HepG2 (cell line): ENCODE data around the gene DISP2. TPM values are rescaled to one million over a fixed set of nuclear protein-coding genes. Genes with fewer than 3 reads are reported as not detected.

Experiments
- ARNT ChIP-seq: fragments of 450-650 bp; IDR thresholded peaks from 2 replicates; pipeline ENCODE4 v1.6.1; 2017
- ETS1 ChIP-seq: sonication (generic); formaldehyde crosslinking; IDR thresholded peaks from 2 replicates; pipeline ENCODE4 v1.4.0; 2020; ENCODE audit warnings: missing genetic modification reagents
- HNF4A ChIP-seq: sonication (generic); formaldehyde crosslinking; IDR thresholded peaks from 2 replicates; pipeline ENCODE4 v1.4.0; 2020; ENCODE audit warnings: missing genetic modification reagents
- HNRNPK ChIP-seq: fragments of 200-400 bp; formaldehyde crosslinking; IDR thresholded peaks from 2 replicates; pipeline ENCODE4 v1.6.1; 2018; ENCODE audit warnings: low read length, low read depth, moderate library complexity, mild to moderate bottlenecking; ENCODE audit not compliant: poor library complexity, severe bottlenecking
- NCOA5 ChIP-seq: sonication (generic); formaldehyde crosslinking; IDR thresholded peaks from 2 replicates; pipeline ENCODE4 v1.4.0; 2020; ENCODE audit warnings: missing genetic modification reagents
- PRPF4 ChIP-seq: fragments of 200-400 bp; formaldehyde crosslinking; IDR thresholded peaks from 2 replicates; pipeline ENCODE4 v1.6.1; 2016; ENCODE audit warnings: low read length, low read depth; ENCODE audit not compliant: poor library complexity, severe bottlenecking
- SKIL ChIP-seq: sonication (generic); formaldehyde crosslinking; IDR thresholded peaks from 2 replicates; pipeline ENCODE4 v1.8.0; 2022; ENCODE audit warnings: missing genetic modification reagents, mild to moderate bottlenecking, moderate library complexity, borderline replicate concordance
- SP140L ChIP-seq: sonication (generic); formaldehyde crosslinking; IDR thresholded peaks from 2 replicates; pipeline ENCODE4 v1.4.0; 2020; ENCODE audit warnings: missing genetic modification reagents, borderline replicate concordance
- TFDP1 ChIP-seq: IDR thresholded peaks from 2 replicates; pipeline ENCODE4 v1.6.1; 2016; ENCODE audit warnings: missing compliant biosample characterization, missing genetic modification reagents, borderline replicate concordance
- ZBTB42 ChIP-seq: sonication (generic); formaldehyde crosslinking; IDR thresholded peaks from 2 replicates; pipeline ENCODE4 v1.5.0; 2020; ENCODE audit warnings: mild to moderate bottlenecking, missing genetic modification reagents
- ZFP91 ChIP-seq: sonication (generic); formaldehyde crosslinking; IDR thresholded peaks from 2 replicates; pipeline ENCODE4 v1.9.0; 2022; ENCODE audit warnings: missing genetic modification reagents, mild to moderate bottlenecking, borderline replicate concordance
- ZNF224 ChIP-seq: sonication (generic); formaldehyde crosslinking; IDR thresholded peaks from 2 replicates; pipeline ENCODE4 v1.5.0; 2020; ENCODE audit warnings: mild to moderate bottlenecking, missing genetic modification reagents
- ZNF281 ChIP-seq: sonication (generic); formaldehyde crosslinking; IDR thresholded peaks from 2 replicates; pipeline ENCODE4 v1.4.0; 2020; ENCODE audit warnings: missing genetic modification reagents, borderline replicate concordance
- ZNF687 ChIP-seq: sonication (generic); formaldehyde crosslinking; IDR thresholded peaks from 2 replicates; pipeline ENCODE4 v1.5.1; 2020; ENCODE audit warnings: mild to moderate bottlenecking, missing genetic modification reagents, moderate library complexity
- polyA plus RNA-seq, 8 experiments: library from polyadenylated mRNA; depleted of rRNA in 3 of 8; stranded (reverse) in 7 of 8; unstranded in 1 of 8; fragments of >200 nt; fragmentation: Illumina TruSeq in 4 of 8; extraction: Trizol in 4 of 8; gene quantifications; 2 replicates each; pipeline versions ENCODE4 v1.2.1 to v1.2.3, GENCODE V29; 2011 to 2016; ENCODE audit warnings: low read depth in 4 of 8, missing spikeins in 1 of 8, mixed read lengths in 1 of 8; ENCODE audit not compliant: insufficient read depth in 1 of 8
- total RNA-seq, 5 experiments: library from RNA; depleted of rRNA; stranded (reverse); fragments of >200 nt; fragmentation: Illumina TruSeq; extraction: Trizol; gene quantifications; 2 replicates each; pipeline ENCODE4 v1.2.3, GENCODE V29; 2016; ENCODE audit warnings: low read depth in 1 of 5

DISP2 gene
- total and polyA plus RNA-seq, 2 of the 13 experiments (the other 11 are each of a cell fraction or from before 2014, with no cell fraction given) = 0.09 to 0.32 TPM

GRCh38 chr15:40354408-40355171, 3.4 kb upstream of the DISP2 start (continued):
- TF ChIP-seq TFDP1 = no peak
- no peak for TF ChIP-seq SP140L (CRISPR knock-in tag)
- TF ChIP-seq NCOA5 = no peak
- no peak for TF ChIP-seq ZNF224 (CRISPR knock-in tag)
- TF ChIP-seq ZFP91 = peak; percentile 18; the same call in 1 of the 2 replicates
- TF ChIP-seq HNF4A = no peak
- peak; percentile 63 for TF ChIP-seq PRPF4
- no peak for TF ChIP-seq SKIL
- no peak for TF ChIP-seq ZBTB42 (CRISPR knock-in tag)
- TF ChIP-seq ETS1 = no peak
- TF ChIP-seq HNRNPK = no peak
- TF ChIP-seq ZNF281 = peak; percentile 91
- TF ChIP-seq ZNF687 (CRISPR knock-in tag) = no peak
- TF ChIP-seq ARNT = no peak
